Fibroblast of lung (primary cell): ENCODE measurements around the gene ACACB. TPM values are rescaled to one million over a fixed set of nuclear protein-coding genes. Genes with fewer than 3 reads are reported as not detected.

Experiments
- DNase-seq, 2 donors: peaks; one replicate each; pipeline versions ENCODE4 v3.0.0 to v3.0.0-alpha.2; 2010; ENCODE audit warnings: low read depth in 2 of 2
- H2AFZ ChIP-seq: 2 replicates; pipeline ENCODE4 v1.5.1; 2012; ENCODE audit warnings: low read length, control low read depth, inconsistent platforms
- H3K27ac ChIP-seq: 2 replicates; pipeline ENCODE4 v1.5.1; 2011; ENCODE audit warnings: low read length, control low read depth; ENCODE audit not compliant: insufficient read depth
- H3K27me3 ChIP-seq: 2 replicates; pipeline ENCODE4 v1.5.1; 2011; ENCODE audit warnings: mild to moderate bottlenecking, low read length; ENCODE audit not compliant: control insufficient read depth, insufficient read depth
- H3K36me3 ChIP-seq: 2 replicates; pipeline ENCODE4 v1.5.1; 2011; ENCODE audit warnings: low read length; ENCODE audit not compliant: control insufficient read depth, insufficient read depth
- H3K4me1 ChIP-seq: 2 replicates; pipeline ENCODE4 v1.5.1; 2011; ENCODE audit warnings: low read length; ENCODE audit not compliant: control insufficient read depth, insufficient read depth; ENCODE audit errors: extremely low read depth
- H3K4me2 ChIP-seq: 2 replicates; pipeline ENCODE4 v1.5.1; 2011; ENCODE audit warnings: low read length, control low read depth; ENCODE audit not compliant: insufficient read depth; ENCODE audit errors: extremely low read depth
- H3K4me3 ChIP-seq, 4 experiments: fragments of 200-600 bp in 1 of 4; sonication (generic) in 1 of 4; replicated peaks in 1 of 4; 2 replicates each; pipeline ENCODE4 v1.5.1; 2011 to 2016; ENCODE audit warnings: low read length in 4 of 4, low read depth in 3 of 4, mild to moderate bottlenecking in 3 of 4, control low read depth in 2 of 4, inconsistent platforms in 1 of 4, mixed read lengths in 1 of 4; ENCODE audit not compliant: insufficient read depth in 1 of 4; ENCODE audit errors: control extremely low read depth in 1 of 4
- H3K79me2 ChIP-seq: 2 replicates; pipeline ENCODE4 v1.5.1; 2012; ENCODE audit warnings: mild to moderate bottlenecking, low read length, inconsistent platforms; ENCODE audit not compliant: control insufficient read depth, insufficient read depth
- H3K9ac ChIP-seq: 2 replicates; pipeline ENCODE4 v1.5.1; 2011; ENCODE audit warnings: mild to moderate bottlenecking, low read length, control low read depth; ENCODE audit not compliant: insufficient read depth
- H3K9me3 ChIP-seq: 2 replicates; pipeline ENCODE4 v1.5.1; 2012; ENCODE audit warnings: low read depth, low read length; ENCODE audit not compliant: control insufficient read depth, insufficient read depth
- H4K20me1 ChIP-seq: 2 replicates; pipeline ENCODE4 v1.5.1; 2011; ENCODE audit warnings: low read length; ENCODE audit not compliant: control insufficient read depth, insufficient read depth; ENCODE audit errors: extremely low read depth
- EZH2 ChIP-seq: IDR thresholded peaks from 2 replicates; pipeline ENCODE4 v1.5.1; 2012; ENCODE audit warnings: low read length, control low read depth, mild to moderate bottlenecking; ENCODE audit errors: missing control alignments
- polyA plus RNA-seq, 2 donors: library from polyadenylated mRNA; depleted of rRNA in 1 of 2; stranded (reverse) in 1 of 2; unstranded in 1 of 2; fragments of >200 nt; gene quantifications; 2 replicates each; pipeline ENCODE4 v1.2.1, GENCODE V29; 2011 to 2012; ENCODE audit warnings: missing spikeins in 1 of 2
- total RNA-seq: library from RNA; depleted of rRNA; stranded (reverse); fragments of >200 nt; gene quantifications from 2 replicates; pipeline ENCODE4 v1.2.1, GENCODE V29; 2014
- TF ChIP-seq, protein P1 (sequence below), 2 donors: IDR thresholded peaks in 1 of 2; conservative IDR thresholded peaks in 1 of 2; 1 replicate in 1 of 2; 2 replicates in 1 of 2; pipeline ENCODE4 v1.5.1; 2011 to 2012; ENCODE audit warnings: low read length in 2 of 2, control low read depth in 1 of 2, inconsistent platforms in 1 of 2, low read depth in 1 of 2, mild to moderate bottlenecking in 1 of 2

ACACB gene
- total and polyA plus RNA-seq, 2 donors (not counting 1 experiment from before 2014, with no cell fraction given), result 1.5 to 9.1 TPM

DNA sequence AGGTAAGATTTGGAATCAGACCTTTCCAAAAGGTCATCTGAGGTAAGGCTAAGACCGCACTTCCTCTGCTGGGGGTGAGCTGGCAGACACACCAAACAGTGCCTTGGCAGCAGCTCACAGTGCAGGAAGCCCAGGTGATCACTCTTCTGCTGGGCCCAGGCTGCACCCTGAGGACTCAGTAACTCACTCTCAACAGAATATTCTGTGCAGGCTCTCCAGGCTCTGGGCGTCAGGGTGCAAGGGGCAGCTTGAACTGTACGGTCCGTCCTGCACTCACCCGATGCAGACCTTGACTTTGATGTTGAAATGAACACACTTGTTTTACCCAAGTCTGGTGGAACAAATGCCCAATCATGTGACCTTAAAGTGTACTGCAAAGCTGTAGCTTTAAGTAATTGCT is 29.1 kb upstream of the ACACB start:
- Histone ChIP-seq H3K4me2 (no peak overlapping the region), H3K27ac (no peak overlapping the region), H3K4me3 (no peak overlapping the region), H2AFZ (no peak overlapping the region), H3K9ac (no peak overlapping the region), H3K4me1 (peaks cover 2% of the 10 kb centered on the region), H3K27me3 (no peaks in the 10 kb centered on the region), H3K36me3 (peaks cover 7% of the 10 kb centered on the region), H4K20me1 (no peaks in the 10 kb centered on the region), H3K79me2 (no peaks in the 10 kb centered on the region), H3K9me3 (no peaks in the 10 kb centered on the region)
- no peak for TF ChIP-seq EZH2
- TF ChIP-seq, protein P1, sequence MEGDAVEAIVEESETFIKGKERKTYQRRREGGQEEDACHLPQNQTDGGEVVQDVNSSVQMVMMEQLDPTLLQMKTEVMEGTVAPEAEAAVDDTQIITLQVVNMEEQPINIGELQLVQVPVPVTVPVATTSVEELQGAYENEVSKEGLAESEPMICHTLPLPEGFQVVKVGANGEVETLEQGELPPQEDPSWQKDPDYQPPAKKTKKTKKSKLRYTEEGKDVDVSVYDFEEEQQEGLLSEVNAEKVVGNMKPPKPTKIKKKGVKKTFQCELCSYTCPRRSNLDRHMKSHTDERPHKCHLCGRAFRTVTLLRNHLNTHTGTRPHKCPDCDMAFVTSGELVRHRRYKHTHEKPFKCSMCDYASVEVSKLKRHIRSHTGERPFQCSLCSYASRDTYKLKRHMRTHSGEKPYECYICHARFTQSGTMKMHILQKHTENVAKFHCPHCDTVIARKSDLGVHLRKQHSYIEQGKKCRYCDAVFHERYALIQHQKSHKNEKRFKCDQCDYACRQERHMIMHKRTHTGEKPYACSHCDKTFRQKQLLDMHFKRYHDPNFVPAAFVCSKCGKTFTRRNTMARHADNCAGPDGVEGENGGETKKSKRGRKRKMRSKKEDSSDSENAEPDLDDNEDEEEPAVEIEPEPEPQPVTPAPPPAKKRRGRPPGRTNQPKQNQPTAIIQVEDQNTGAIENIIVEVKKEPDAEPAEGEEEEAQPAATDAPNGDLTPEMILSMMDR (conservative IDR thresholded peaks at IDR 0.05 in 1 of 2, IDR thresholded peaks at IDR 0.05 in 1 of 2; ENCODE audit: low read depth in 1 of 2, low read length in 2 of 2), result no peak
- no peak for DNase-seq

DNA sequence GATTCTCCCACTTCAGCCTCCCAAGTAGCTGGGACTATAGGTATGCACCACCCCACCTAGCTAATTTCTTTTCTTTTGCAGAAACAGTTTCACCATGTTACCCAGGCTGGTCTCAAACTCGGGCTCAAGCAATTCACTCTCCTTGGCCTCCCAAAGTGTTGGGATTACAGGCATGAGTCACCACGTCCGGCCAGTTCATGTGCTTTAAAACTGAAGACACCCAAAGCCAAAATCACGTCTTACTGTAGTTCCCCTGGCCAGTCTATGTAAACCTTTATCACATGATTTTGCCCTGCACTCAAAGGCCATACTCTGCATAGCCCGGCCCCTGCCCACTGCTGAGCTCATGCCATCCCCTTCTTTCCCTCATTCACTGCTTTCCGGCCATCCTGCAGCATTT is 27.6 kb upstream of the ACACB start:
- H3K79me2 ChIP-seq, result peaks cover 3% of the 10 kb centered on the region
- H3K27ac ChIP-seq, result no peak overlapping the region
- peak in 1 of 2 donors; percentile 66 for DNase-seq

DNA sequence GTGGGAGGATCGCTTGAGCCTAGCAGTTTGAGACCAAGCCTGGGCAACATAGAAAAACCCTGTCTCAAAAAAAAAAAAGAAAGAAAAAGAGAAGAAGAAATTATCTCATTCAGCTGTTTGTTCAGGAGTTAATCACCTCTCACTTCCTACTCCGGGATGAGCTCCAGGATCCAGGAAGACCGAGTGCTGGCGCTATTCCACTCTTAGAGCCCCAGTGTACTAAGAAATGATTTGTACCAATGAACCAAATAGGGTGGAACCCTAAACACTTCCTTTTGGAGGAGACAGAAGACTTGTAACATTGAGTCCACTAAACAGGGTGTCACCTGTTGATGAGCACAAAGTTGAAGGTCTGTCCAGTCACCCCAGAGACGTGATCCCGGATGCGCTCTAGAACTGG is 26.7 kb upstream of the ACACB start:
- no peak for DNase-seq
- no peak for TF ChIP-seq EZH2
- TF ChIP-seq, protein P1 (conservative IDR thresholded peaks at IDR 0.05 in 1 of 2, IDR thresholded peaks at IDR 0.05 in 1 of 2; ENCODE audit: low read depth in 1 of 2, low read length in 2 of 2), result no peak
- Histone ChIP-seq H3K36me3 (peaks cover 5% of the 10 kb centered on the region), H3K27me3 (no peaks in the 10 kb centered on the region), H3K4me2 (no peak overlapping the region), H3K27ac (no peak overlapping the region), H3K9ac (no peak overlapping the region), H3K9me3 (no peaks in the 10 kb centered on the region), H3K4me3 (no peak overlapping the region), H3K79me2 (peaks cover 3% of the 10 kb centered on the region), H3K4me1 (peaks cover 6% of the 10 kb centered on the region), H2AFZ (no peak overlapping the region), H4K20me1 (no peaks in the 10 kb centered on the region)

More for the DNA sequence above, 27.6 kb upstream of the ACACB start:
- TF ChIP-seq, protein P1 (conservative IDR thresholded peaks at IDR 0.05 in 1 of 2, IDR thresholded peaks at IDR 0.05 in 1 of 2; ENCODE audit: low read depth in 1 of 2, low read length in 2 of 2), result no peak
- TF ChIP-seq EZH2, result no peak
- Histone ChIP-seq H3K27me3 (no peaks in the 10 kb centered on the region), H3K9ac (no peak overlapping the region), H2AFZ (no peak overlapping the region), H3K4me2 (no peak overlapping the region), H3K9me3 (no peaks in the 10 kb centered on the region), H3K4me3 (no peak overlapping the region), H3K36me3 (peaks cover 5% of the 10 kb centered on the region), H4K20me1 (no peaks in the 10 kb centered on the region), H3K4me1 (peaks cover 6% of the 10 kb centered on the region)
